ENCODE data around the gene NIP7. TPM values are rescaled to one million over a fixed set of nuclear protein-coding genes. Genes with fewer than 3 reads are reported as not detected.

The NIP7 gene
- total and polyA plus RNA-seq, 4 donors = 14.5 to 23.2 (median 17.0) TPM

Other genes starting within 250 kb of the NIP7 start
- gene HAS3, start 234.1 kb upstream of the NIP7 start, total RNA-seq = 10 to 100 TPM; 24.0 to 37.5 TPM
- 10 to 100 TPM in 1 of 2 donors, 1 to 10 TPM in 1; 5.1 to 14.0 TPM for gene HAS3, start 234.1 kb upstream of the NIP7 start, polyA plus RNA-seq
- gene CHTF8, start 207.2 kb upstream of the NIP7 start, total RNA-seq = 100 to 1,000 TPM in 1 of 2 donors, 10 to 100 TPM in 1; 92.5 to 101 TPM
- 10 to 100 TPM; 26.0 to 70.5 TPM for gene CHTF8, start 207.2 kb upstream of the NIP7 start, polyA plus RNA-seq
- gene UTP4, start 207.1 kb upstream of the NIP7 start, total RNA-seq = 10 to 100 TPM; 18.1 to 34.5 TPM
- 10 to 100 TPM; 21.4 to 30.5 TPM for gene UTP4, start 207.1 kb upstream of the NIP7 start, polyA plus RNA-seq
- gene SNTB2, start 152.6 kb upstream of the NIP7 start, total RNA-seq = 10 to 100 TPM; 32.5 to 42.8 TPM
- 1 to 10 TPM; 4.5 to 5.8 TPM for gene SNTB2, start 152.6 kb upstream of the NIP7 start, polyA plus RNA-seq
- gene VPS4A, start 28.4 kb upstream of the NIP7 start, total RNA-seq = 10 to 100 TPM; 25.3 to 26.6 TPM
- 10 to 100 TPM; 27.2 to 31.8 TPM for gene VPS4A, start 28.4 kb upstream of the NIP7 start, polyA plus RNA-seq
- gene PDF, start 9.2 kb upstream of the NIP7 start, total RNA-seq = 10 to 100 TPM in 1 of 2 donors, 1 to 10 TPM in 1; 6.4 to 16.6 TPM
- gene PDF, start 9.2 kb upstream of the NIP7 start, polyA plus RNA-seq = 10 to 100 TPM in 1 of 2 donors, 1 to 10 TPM in 1; 6.0 to 11.8 TPM
- gene COG8, start 208 bp upstream of the NIP7 start, total RNA-seq = 10 to 100 TPM; 33.7 to 36.3 TPM
- 10 to 100 TPM; 18.3 to 18.9 TPM for gene COG8, start 208 bp upstream of the NIP7 start, polyA plus RNA-seq
- gene TMED6, start 12.0 kb downstream of the NIP7 start, total RNA-seq = under 1 TPM; 0.65 to 0.95 TPM
- gene TMED6, start 12.0 kb downstream of the NIP7 start, polyA plus RNA-seq = under 1 TPM; 0.24 to 0.32 TPM
- gene TERF2, start 46.2 kb downstream of the NIP7 start, total RNA-seq = 10 to 100 TPM; 24.6 to 26.6 TPM
- gene TERF2, start 46.2 kb downstream of the NIP7 start, polyA plus RNA-seq = 10 to 100 TPM in 1 of 2 donors, 1 to 10 TPM in 1; 8.2 to 11.7 TPM
- gene CYB5B, start 84.8 kb downstream of the NIP7 start, total RNA-seq = 100 to 1,000 TPM in 1 of 2 donors, 10 to 100 TPM in 1; 69.8 to 103 TPM
- 10 to 100 TPM; 68.1 to 81.6 TPM for gene CYB5B, start 84.8 kb downstream of the NIP7 start, polyA plus RNA-seq
- gene NFAT5, start 226.2 kb downstream of the NIP7 start, total RNA-seq = 100 to 1,000 TPM in 1 of 2 donors, 10 to 100 TPM in 1; 39.6 to 111 TPM
- 1 to 10 TPM; 5.2 to 5.4 TPM for gene NFAT5, start 226.2 kb downstream of the NIP7 start, polyA plus RNA-seq